Measurements from ENCODE around the gene MIA3.
"Not testable (repeated sequence)": the region's sequence is repeated elsewhere in the genome, so short reads cannot be mapped to it uniquely, and the experiment has no call there.

Gene MIA3

DNA sequence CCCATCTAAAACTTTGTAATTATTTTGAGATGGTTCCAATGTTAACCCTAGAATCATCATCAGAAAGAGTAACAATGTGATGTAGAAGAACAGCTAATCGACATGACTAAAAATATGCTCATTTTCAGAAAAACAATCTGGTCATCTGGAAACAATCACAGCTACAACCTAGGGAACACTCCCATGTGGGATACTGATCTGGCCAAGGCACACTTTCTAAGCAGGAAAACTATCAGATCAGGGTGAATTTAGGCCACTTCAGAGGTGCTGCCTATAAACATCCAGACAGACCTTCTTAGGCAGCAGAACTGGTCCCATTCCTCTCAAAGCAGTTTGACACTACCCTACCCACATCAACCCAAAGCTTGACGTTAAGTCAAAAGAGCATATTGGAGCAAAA lies 51.2 kb downstream of the MIA3 start:
- H3K4me1 Mint-ChIP-seq (ENCODE audit: low read depth) = peaks cover 26% of the 10 kb centered on the region
- not testable (repeated sequence) for H3K27ac Mint-ChIP-seq; H3K4me3 Mint-ChIP-seq; H3K9me3 Mint-ChIP-seq (ENCODE audit: low read depth); H3K27me3 Mint-ChIP-seq; H3K36me3 Mint-ChIP-seq

DNA sequence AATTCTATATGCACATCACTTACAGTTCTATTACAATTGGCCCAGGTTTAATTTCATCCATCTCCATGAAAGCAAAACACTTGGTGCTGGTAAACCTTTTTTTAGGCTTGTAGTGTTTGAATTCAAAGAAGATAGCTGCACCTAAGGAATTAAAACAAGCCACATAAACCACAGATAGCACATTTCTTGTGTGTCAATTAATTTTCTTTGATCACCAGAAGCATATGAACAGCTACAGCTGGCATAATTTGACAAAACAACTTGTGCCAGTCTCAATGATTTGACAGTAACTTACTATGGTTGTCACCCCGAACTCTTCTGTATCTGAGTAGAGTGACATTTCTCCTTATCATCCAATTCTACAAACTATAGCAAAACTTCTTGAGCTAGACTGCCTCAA lies 52.2 kb downstream of the MIA3 start:
- Mint-ChIP-seq H3K36me3 (peaks cover 6% of the 10 kb centered on the region), H3K9me3 (ENCODE audit: low read depth) (no peaks in the 10 kb centered on the region)

GRCh38 chr1:222680080-222680479 lies 62.2 kb downstream of the MIA3 start:
- Mint-ChIP-seq H3K36me3 (peaks cover 5% of the 10 kb centered on the region), H3K27ac (peak overlapping the region; percentile 3), H3K9me3 (ENCODE audit: low read depth) (no peaks in the 10 kb centered on the region), H3K27me3 (no peaks in the 10 kb centered on the region), H3K4me3 (no peak overlapping the region), H3K4me1 (ENCODE audit: low read depth) (peaks cover 4% of the 10 kb centered on the region)

More for the DNA sequence above, 52.2 kb downstream of the MIA3 start:
- Mint-ChIP-seq H3K27me3 (no peaks in the 10 kb centered on the region), H3K27ac (peak overlapping the region; percentile 87), H3K4me1 (ENCODE audit: low read depth) (peaks cover 26% of the 10 kb centered on the region), H3K4me3 (no peak overlapping the region)

DNA sequence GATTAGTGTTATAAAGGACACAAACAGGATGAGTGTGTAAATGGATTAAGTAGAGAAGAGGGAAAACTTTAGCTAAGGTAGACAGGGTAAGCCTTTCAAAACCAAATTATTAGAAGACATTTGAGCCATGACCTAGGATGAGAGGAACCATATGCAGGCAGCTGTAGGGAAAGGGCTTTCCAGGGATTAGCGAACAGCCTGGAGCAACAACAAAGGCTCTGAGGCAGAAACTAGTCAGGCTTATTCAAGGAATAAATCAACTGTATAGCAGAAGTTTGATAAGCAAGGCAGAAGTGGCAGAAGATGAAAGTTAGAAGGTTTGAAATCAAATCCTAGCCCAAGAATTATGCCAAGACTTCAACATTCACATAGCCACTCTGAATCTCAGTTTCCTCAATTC lies 73.1 kb downstream of the MIA3 start:
- Mint-ChIP-seq H3K4me1 (ENCODE audit: low read depth) (peaks cover 19% of the 10 kb centered on the region), H3K27ac (no peak overlapping the region), H3K9me3 (ENCODE audit: low read depth) (no peaks in the 10 kb centered on the region), H3K36me3 (peaks cover 8% of the 10 kb centered on the region), H3K27me3 (no peaks in the 10 kb centered on the region), H3K4me3 (no peak overlapping the region)

- H3K4me3 Mint-ChIP-seq = no peak overlapping the region
- H3K36me3 Mint-ChIP-seq = peaks cover 4% of the 10 kb centered on the region
- no peaks in the 10 kb centered on the region for H3K9me3 Mint-ChIP-seq (ENCODE audit: low read depth)
- H3K27ac Mint-ChIP-seq = no peak overlapping the region
- H3K27me3 Mint-ChIP-seq = no peaks in the 10 kb centered on the region
- peaks cover 24% of the 10 kb centered on the region for H3K4me1 Mint-ChIP-seq (ENCODE audit: low read depth)
Measured at GRCh38 chr1:222694927-222695326, 77.0 kb downstream of the MIA3 start.

- peaks cover 24% of the 10 kb centered on the region for H3K4me1 Mint-ChIP-seq (ENCODE audit: low read depth)
Measured at GRCh38 chr1:222696741-222697140, 78.8 kb downstream of the MIA3 start.

DNA sequence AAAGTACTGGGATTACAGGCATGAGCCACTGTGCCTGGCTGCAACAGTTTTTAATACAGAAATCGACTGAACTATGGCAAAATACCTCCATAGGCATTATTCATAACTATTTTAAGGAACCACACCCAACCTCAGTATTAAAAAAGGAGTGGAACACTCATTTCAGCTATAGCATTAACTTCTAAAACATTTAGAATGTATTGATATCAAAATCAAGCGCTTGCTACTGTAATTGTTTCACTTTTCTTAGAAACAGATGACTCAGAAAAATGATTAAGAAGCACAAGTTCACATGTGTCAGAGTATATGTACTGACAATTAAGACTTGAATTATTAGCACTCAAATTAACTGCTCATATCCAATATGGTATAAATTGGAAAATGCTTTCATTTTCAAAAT lies 79.3 kb downstream of the MIA3 start:
- peak overlapping the region; percentile 76 for H3K27ac Mint-ChIP-seq
- no peaks in the 10 kb centered on the region for H3K9me3 Mint-ChIP-seq (ENCODE audit: low read depth)
- peaks cover 4% of the 10 kb centered on the region for H3K36me3 Mint-ChIP-seq
- no peaks in the 10 kb centered on the region for H3K27me3 Mint-ChIP-seq
- H3K4me1 Mint-ChIP-seq (ENCODE audit: low read depth) = peaks cover 24% of the 10 kb centered on the region
- no peak overlapping the region for H3K4me3 Mint-ChIP-seq

More at GRCh38 chr1:222696741-222697140, 78.8 kb downstream of the MIA3 start:
- H3K9me3 Mint-ChIP-seq (ENCODE audit: low read depth) = no peaks in the 10 kb centered on the region
- H3K27ac Mint-ChIP-seq = no peak overlapping the region
- no peak overlapping the region for H3K4me3 Mint-ChIP-seq
- peaks cover 4% of the 10 kb centered on the region for H3K36me3 Mint-ChIP-seq
- no peaks in the 10 kb centered on the region for H3K27me3 Mint-ChIP-seq

DNA sequence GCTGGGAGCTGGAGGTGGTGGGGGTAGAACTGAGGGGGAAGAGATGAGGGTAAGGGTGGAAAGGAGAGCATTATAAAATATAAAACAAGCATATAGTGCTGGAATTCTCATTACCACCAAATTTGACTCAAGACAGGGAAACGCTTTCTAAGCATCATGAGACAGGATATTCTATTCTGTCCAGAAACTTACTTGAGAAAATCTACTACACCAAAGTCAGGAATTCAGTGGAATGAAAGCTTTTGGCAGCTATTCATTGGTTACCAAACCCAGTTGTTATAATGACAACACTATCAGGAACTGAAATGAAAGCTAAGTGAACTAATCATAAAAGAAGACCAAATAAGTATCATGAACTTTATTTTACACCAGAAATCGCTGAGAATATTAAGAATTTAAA lies 79.9 kb downstream of the MIA3 start:
- Mint-ChIP-seq H3K9me3 (ENCODE audit: low read depth) (no peaks in the 10 kb centered on the region), H3K36me3 (no peaks in the 10 kb centered on the region), H3K27ac (no peak overlapping the region), H3K4me3 (no peak overlapping the region), H3K4me1 (ENCODE audit: low read depth) (peaks cover 20% of the 10 kb centered on the region), H3K27me3 (no peaks in the 10 kb centered on the region)

GRCh38 chr1:222702210-222702609 lies 84.3 kb downstream of the MIA3 start:
- peaks cover 18% of the 10 kb centered on the region for H3K36me3 Mint-ChIP-seq
- H3K9me3 Mint-ChIP-seq (ENCODE audit: low read depth) = no peaks in the 10 kb centered on the region
- no peak overlapping the region for H3K27ac Mint-ChIP-seq
- no peak overlapping the region for H3K4me3 Mint-ChIP-seq
- no peaks in the 10 kb centered on the region for H3K27me3 Mint-ChIP-seq
- H3K4me1 Mint-ChIP-seq (ENCODE audit: low read depth) = peaks cover 36% of the 10 kb centered on the region

DNA sequence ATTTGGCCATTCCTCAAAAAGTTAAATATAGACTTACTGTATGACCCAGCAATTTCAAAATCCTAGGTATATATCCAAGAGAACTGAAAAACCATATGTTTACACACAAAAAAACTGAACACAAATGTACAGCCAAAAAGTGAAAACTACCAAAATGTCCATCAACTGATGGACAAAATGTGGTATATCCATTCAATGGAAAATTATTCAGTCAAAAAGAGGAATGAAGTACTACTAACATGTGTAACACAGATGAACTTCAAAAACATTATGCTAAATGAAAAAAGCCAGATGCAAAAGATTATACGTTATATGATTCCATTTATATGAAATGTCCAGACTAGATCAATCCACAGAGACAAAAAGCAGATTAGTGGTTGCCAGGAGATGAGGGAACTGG lies 86.4 kb downstream of the MIA3 start:
- Mint-ChIP-seq H3K27ac (peak overlapping the region; percentile 46), H3K4me1 (ENCODE audit: low read depth) (peaks cover 48% of the 10 kb centered on the region), H3K9me3 (ENCODE audit: low read depth) (no peaks in the 10 kb centered on the region), H3K36me3 (peaks cover 22% of the 10 kb centered on the region), H3K27me3 (no peaks in the 10 kb centered on the region), H3K4me3 (no peak overlapping the region)

- no peaks in the 10 kb centered on the region for H3K9me3 Mint-ChIP-seq (ENCODE audit: low read depth)
- no peak overlapping the region for H3K4me3 Mint-ChIP-seq
- H3K27me3 Mint-ChIP-seq = no peaks in the 10 kb centered on the region
- peaks cover 68% of the 10 kb centered on the region for H3K4me1 Mint-ChIP-seq (ENCODE audit: low read depth)
- H3K36me3 Mint-ChIP-seq = peaks cover 22% of the 10 kb centered on the region
- no peak overlapping the region for H3K27ac Mint-ChIP-seq
Measured at GRCh38 chr1:222706815-222707214, 88.9 kb downstream of the MIA3 start.

DNA sequence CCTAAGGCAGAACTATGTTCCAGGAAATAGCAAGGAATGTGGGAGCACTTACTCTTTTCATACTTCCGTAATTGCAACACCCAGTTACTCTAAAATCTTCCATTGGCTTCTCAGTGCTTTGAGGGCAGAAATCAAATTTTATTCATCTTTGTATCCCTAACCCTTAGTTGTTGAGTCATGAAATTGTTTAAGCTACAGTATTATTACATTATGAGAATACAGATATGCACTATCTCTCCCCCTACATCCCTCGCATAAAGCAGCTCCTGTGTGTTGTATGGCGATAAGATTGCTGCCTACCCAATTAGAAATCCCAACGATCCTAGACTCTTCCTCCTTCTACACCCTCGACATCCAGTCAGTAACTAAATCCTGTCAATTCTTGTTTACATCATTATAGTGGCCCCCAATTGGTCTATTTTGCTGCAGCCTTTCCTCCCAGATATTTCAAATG lies 91.8 kb downstream of the MIA3 start:
- Mint-ChIP-seq H3K36me3 (peaks cover 13% of the 10 kb centered on the region), H3K27ac (peak overlapping the region; percentile 12), H3K4me1 (ENCODE audit: low read depth) (peaks cover 65% of the 10 kb centered on the region), H3K27me3 (no peaks in the 10 kb centered on the region), H3K4me3 (peak overlapping the region; percentile 100), H3K9me3 (ENCODE audit: low read depth) (no peaks in the 10 kb centered on the region)

DNA sequence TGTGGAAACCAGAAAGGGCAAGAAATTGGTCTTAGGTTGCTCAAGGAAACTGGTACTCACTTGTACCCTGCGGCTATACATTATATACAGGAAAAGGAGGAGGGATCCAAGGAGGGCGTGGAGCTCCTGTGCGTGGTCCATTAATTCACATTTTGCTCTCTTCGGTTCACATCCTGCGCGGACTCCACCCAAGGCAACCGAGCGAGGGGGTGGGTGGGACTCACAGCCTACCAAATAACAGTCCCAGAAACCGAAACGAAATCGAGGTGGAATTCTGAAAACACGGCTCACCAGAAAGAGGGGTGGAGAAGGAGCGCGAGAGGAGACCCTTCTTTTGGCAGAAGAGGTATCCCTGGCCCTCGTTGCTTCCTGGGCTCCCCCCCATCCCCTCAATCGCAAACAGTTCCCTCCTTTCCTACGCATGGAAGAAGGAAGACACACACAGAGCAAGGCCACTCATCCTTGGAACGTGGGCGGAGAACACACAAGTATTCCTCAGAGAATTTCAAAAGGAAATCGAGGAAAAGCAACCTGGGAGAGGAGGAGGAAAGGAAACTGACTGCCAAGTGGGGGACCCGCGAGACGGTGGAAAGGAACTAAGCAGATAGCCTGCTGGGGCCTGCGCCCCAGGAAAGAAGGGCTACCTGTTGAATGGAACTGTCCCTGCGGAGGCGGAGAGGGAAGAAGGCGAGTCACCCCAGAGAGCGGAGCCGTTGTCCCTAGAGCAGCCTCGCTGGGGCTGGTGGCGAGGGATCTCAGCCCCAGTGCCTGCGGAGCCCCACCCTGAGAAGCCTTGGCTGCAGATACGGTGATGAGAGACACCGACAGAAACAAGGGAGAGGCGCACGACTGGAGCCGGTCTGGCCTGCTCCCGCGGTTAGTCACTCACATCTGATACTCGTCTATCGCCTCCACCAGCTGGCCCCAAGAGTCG lies 93.7 kb downstream of the MIA3 start:
- peak overlapping the region; percentile 99 for H3K27ac Mint-ChIP-seq
- H3K27me3 Mint-ChIP-seq = no peaks in the 10 kb centered on the region
- peaks cover 53% of the 10 kb centered on the region for H3K4me1 Mint-ChIP-seq (ENCODE audit: low read depth)
- no peaks in the 10 kb centered on the region for H3K9me3 Mint-ChIP-seq (ENCODE audit: low read depth)
- peak overlapping the region; percentile 100 for H3K4me3 Mint-ChIP-seq
- H3K36me3 Mint-ChIP-seq = peaks cover 7% of the 10 kb centered on the region

- H3K4me3 Mint-ChIP-seq = peak within 1 kb of the TSS; percentile 100
- H3K27ac Mint-ChIP-seq = peak within 1 kb of the TSS; percentile 99
- H3K27me3 Mint-ChIP-seq = no peaks in the 10 kb centered on the region
- H3K9me3 Mint-ChIP-seq (ENCODE audit: low read depth) = no peaks in the 10 kb centered on the region
- peaks cover 7% of the 10 kb centered on the region for H3K36me3 Mint-ChIP-seq
- peaks cover 53% of the 10 kb centered on the region for H3K4me1 Mint-ChIP-seq (ENCODE audit: low read depth)
Measured at GRCh38 chr1:222712253-222713090, 94.6 kb downstream of the MIA3 start, which contains the start of the genes AIDA and BROX. TSS of gene AIDA (minus strand) at chr1:222712491. CDS start at chr1:222712317, 174 bp downstream. TSS of gene BROX (plus strand) at chr1:222712564. CDS start at chr1:222715700, 3,136 bp downstream.
